Caco-2 (cell line): ENCODE measurements around the gene NHEJ1. TPM values are rescaled to one million over a fixed set of nuclear protein-coding genes. Genes with fewer than 3 reads are reported as not detected.

Experiments
- BruUV-seq: library from RNA; stranded (reverse); fragments of 400-500 nt; replicated peaks from 2 replicates; lab custom pipeline; 2021; lab: Mats Ljungman, UMichigan
- CTCF ChIA-PET: fragments of 300-600 bp; sonication (Branson Sonifier 250); formaldehyde crosslinking; loops from one replicate; lab custom pipeline; 2022; ENCODE audit warnings: antibody characterized with exemption; lab: Charles Lee
- POLR2A ChIA-PET: fragments of 300-600 bp; sonication (Branson Sonifier 250); formaldehyde crosslinking; loops from one replicate; lab custom pipeline; 2022; ENCODE audit warnings: antibody characterized with exemption; lab: Charles Lee
- DNase-seq, 2 experiments: peaks; one replicate each; pipeline versions ENCODE4 v3.0.0 to v3.0.0-alpha.2; 2020 to 2022
- H3K27me3 ChIP-seq: replicated peaks from 2 replicates; pipeline ENCODE4 v1.6.0; 2011; ENCODE audit warnings: low read length; ENCODE audit not compliant: control insufficient read depth, insufficient read depth
- H3K36me3 ChIP-seq: 2 replicates; pipeline ENCODE4 v1.5.1; 2011; ENCODE audit warnings: low read length; ENCODE audit not compliant: control insufficient read depth, insufficient read depth
- H3K4me1 ChIP-seq: fragments of 250-450 bp; sonication (Bioruptor Pico); 2 replicates; pipeline ENCODE4 v1.5.1; 2020; ENCODE audit warnings: mild to moderate bottlenecking
- H3K4me3 ChIP-seq: 2 replicates; pipeline ENCODE4 v1.5.1; 2011; ENCODE audit warnings: low read depth, mild to moderate bottlenecking, control low read depth, low read length
- H3K9me3 ChIP-seq: fragments of 250-450 bp; sonication (Bioruptor Pico); 2 replicates; pipeline ENCODE4 v1.5.1; 2020; ENCODE audit warnings: mild to moderate bottlenecking, moderate library complexity
- H3K27ac Mint-ChIP-seq: one replicate; pipeline ENCODE4 v1.8.0; 2022; ENCODE audit warnings: mixed read lengths; ENCODE audit not compliant: unreplicated experiment
- H3K27me3 Mint-ChIP-seq: one replicate; pipeline ENCODE4 v1.8.0; 2022; ENCODE audit warnings: mixed read lengths; ENCODE audit not compliant: insufficient read depth, unreplicated experiment
- H3K36me3 Mint-ChIP-seq: one replicate; pipeline ENCODE4 v1.8.0; 2022; ENCODE audit warnings: mild to moderate bottlenecking, mixed read lengths; ENCODE audit not compliant: insufficient read depth, unreplicated experiment
- H3K4me1 Mint-ChIP-seq: one replicate; pipeline ENCODE4 v1.8.0; 2022; ENCODE audit warnings: low read depth, mixed read lengths; ENCODE audit not compliant: unreplicated experiment
- H3K4me3 Mint-ChIP-seq: one replicate; pipeline ENCODE4 v1.8.0; 2022; ENCODE audit warnings: mild to moderate bottlenecking, moderate library complexity, mixed read lengths; ENCODE audit not compliant: unreplicated experiment
- H3K9me3 Mint-ChIP-seq: one replicate; pipeline ENCODE4 v1.8.0; 2022; ENCODE audit warnings: mixed read lengths; ENCODE audit not compliant: unreplicated experiment
- CTCF ChIP-seq, 2 experiments: fragments of 200-600 bp in 1 of 2; IDR thresholded peaks; 1 replicate in 1 of 2; 2 replicates in 1 of 2; pipeline versions ENCODE4 v1.5.1 to v1.8.0; 2011 to 2022; ENCODE audit warnings: antibody characterized with exemption in 1 of 2, control low read depth in 1 of 2, inconsistent platforms in 1 of 2, low read depth in 1 of 2, low read length in 1 of 2, mild to moderate bottlenecking in 1 of 2, moderate library complexity in 1 of 2; ENCODE audit not compliant: insufficient read depth in 1 of 2, severe bottlenecking in 1 of 2, unreplicated experiment in 1 of 2
- intact Hi-C: fragments of 100-400 bp; cut with micrococcal nuclease; formaldehyde crosslinking; loops from one replicate; pipeline ENCODE4 v1.10.0; 2022; ENCODE audit not compliant: unreplicated experiment
- total RNA-seq: library from RNA; stranded (reverse); gene quantifications from 2 replicates; pipeline ENCODE4 v1.2.3, GENCODE V29; 2022

NHEJ1 gene
- total RNA-seq, 1 experiment from 2014 or later, result 29.6 TPM

- DNase-seq, result peak; percentile 93 to 98
- Mint-ChIP-seq H3K27ac (peak within 1 kb of the TSS; percentile 84), H3K27me3 (no peaks in the 10 kb centered on the region), H3K4me3 (peak within 1 kb of the TSS; percentile 81), H3K4me1 (peaks cover 5% of the 10 kb centered on the region), H3K36me3 (peaks cover 45% of the 10 kb centered on the region), H3K9me3 (no peaks in the 10 kb centered on the region)
- no peaks in the 10 kb centered on the region for H3K9me3 ChIP-seq
- TF ChIP-seq CTCF (IDR thresholded peaks at IDR 0.05; ENCODE audit: insufficient read depth in 1 of 2, low read depth in 1 of 2, low read length in 1 of 2, severe bottlenecking in 1 of 2, unreplicated experiment in 1 of 2), result no peak
- CTCF ChIA-PET, result interaction anchor here (0.6 to 2.5 kb wide), 19 partner anchors 9 to 304 kb away, joined by 3 to 13 read pairs (median 4); partner anchors contain the start of genes CNPPD1, GLB1L, STK16 and TUBA4A
- no TSS peak for BruUV-seq
- H3K4me3 ChIP-seq, result peak within 1 kb of the TSS; percentile 78
- intact Hi-C loops, result loop anchor here (1.0 kb wide), 4 partner anchors 12 to 46 kb away; partner anchors contain the start of genes ABCB6, ANKZF1, ATG9A and NHEJ1
- H3K27me3 ChIP-seq, result no peaks in the 10 kb centered on the region
- POLR2A ChIA-PET, result interaction anchor here (0.6 to 3.1 kb wide), 16 partner anchors 10 to 364 kb away, joined by 3 to 29 read pairs (median 6); partner anchors contain the start of genes ABCB6, CNPPD1, DNPEP and GLB1L
- peaks cover 14% of the 10 kb centered on the region for H3K36me3 ChIP-seq
- peaks cover 8% of the 10 kb centered on the region for H3K4me1 ChIP-seq
Observed at GRCh38 chr2:219206328-219207133, 45.9 kb upstream of the NHEJ1 start, which contains the start of gene ZFAND2B. ZFAND2B (plus strand) TSS chr2:219206782; CDS start chr2:219206988, 206 bp downstream.

- Mint-ChIP-seq H3K27me3 (no peaks in the 10 kb centered on the region), H3K4me1 (peaks cover 5% of the 10 kb centered on the region), H3K9me3 (no peaks in the 10 kb centered on the region), H3K36me3 (peaks cover 39% of the 10 kb centered on the region), H3K27ac (peak overlapping the region; percentile 84), H3K4me3 (peak overlapping the region; percentile 81)
- peaks cover 8% of the 10 kb centered on the region for H3K4me1 ChIP-seq
- no peaks in the 10 kb centered on the region for H3K9me3 ChIP-seq
- no peaks in the 10 kb centered on the region for H3K27me3 ChIP-seq
- ChIA-PET CTCF (interaction anchor here (0.7 to 2.5 kb wide), 11 partner anchors 9 to 304 kb away, joined by 3 to 13 read pairs (median 7); partner anchors contain the start of genes CNPPD1, GLB1L, STK16 and TUBA4B), POLR2A (interaction anchor here (0.6 to 3.1 kb wide), 8 partner anchors 11 to 353 kb away, joined by 3 to 29 read pairs (median 8); partner anchors contain the start of genes ABCB6, CNPPD1, GLB1L and STK16)
- H3K36me3 ChIP-seq, result peaks cover 12% of the 10 kb centered on the region
- DNase-seq, result no peak
- H3K4me3 ChIP-seq, result peak overlapping the region; percentile 50
- intact Hi-C loops, result loop anchor here (1.0 kb wide), 2 partner anchors 23 to 28 kb away; partner anchors contain the start of genes ANKZF1, ATG9A and RETREG2
- TSS peak; percentile 74 for BruUV-seq
- no peak for TF ChIP-seq CTCF (IDR thresholded peaks at IDR 0.05; ENCODE audit: insufficient read depth in 1 of 2, low read depth in 1 of 2, low read length in 1 of 2, severe bottlenecking in 1 of 2, unreplicated experiment in 1 of 2)
Observed at GRCh38 chr2:219205981-219206327, 45.3 kb upstream of the NHEJ1 start.

GRCh38 chr2:219205165-219205538, 44.5 kb upstream of the NHEJ1 start:
- Histone ChIP-seq H3K4me3 (no peak overlapping the region), H3K27me3 (no peaks in the 10 kb centered on the region), H3K9me3 (no peaks in the 10 kb centered on the region), H3K4me1 (peaks cover 8% of the 10 kb centered on the region), H3K36me3 (peaks cover 10% of the 10 kb centered on the region)
- DNase-seq, result no peak
- Mint-ChIP-seq H3K27me3 (no peaks in the 10 kb centered on the region), H3K4me1 (peaks cover 5% of the 10 kb centered on the region), H3K36me3 (peaks cover 31% of the 10 kb centered on the region), H3K9me3 (no peaks in the 10 kb centered on the region), H3K27ac (no peak overlapping the region), H3K4me3 (peak overlapping the region; percentile 35)
- no TSS peak for BruUV-seq
- intact Hi-C loops, result no loop called here
- TF ChIP-seq CTCF (IDR thresholded peaks at IDR 0.05; ENCODE audit: insufficient read depth in 1 of 2, low read depth in 1 of 2, low read length in 1 of 2, severe bottlenecking in 1 of 2, unreplicated experiment in 1 of 2), result no peak
- ChIA-PET CTCF (no interaction called here), POLR2A (no interaction called here)
